Transverse colon (tissue), 3 donors: Measurements from ENCODE around the gene VAMP5.

Experiments
- CTCF ChIP-seq, 5 experiments: fragments of 200-600 bp in 3 of 5; fragments of 450-650 bp in 2 of 5; sonication (generic) in 3 of 5; IDR thresholded peaks; 1 replicate in 2 of 5; 2 replicates in 3 of 5; pipeline ENCODE4 v1.5.1; 2016 to 2017; ENCODE audit warnings: antibody characterized with exemption in 5 of 5, inconsistent platforms in 3 of 5, mild to moderate bottlenecking in 2 of 5, moderate library complexity in 1 of 5
- EP300 ChIP-seq: sonication (generic); formaldehyde crosslinking; IDR thresholded peaks from one replicate; pipeline ENCODE4 v1.6.1; 2017; ENCODE audit warnings: antibody characterized with exemption, low read depth
- POLR2A ChIP-seq: fragments of 450-650 bp; IDR thresholded peaks from one replicate; pipeline ENCODE4 v1.6.1; 2016; ENCODE audit warnings: antibody characterized with exemption, mild to moderate bottlenecking, moderate library complexity

- TF ChIP-seq CTCF (IDR thresholded peaks at IDR 0.05) (no peak), POLR2A (no peak), EP300 (no peak)
Observed at GRCh38 chr2:85541262-85541661, 43.0 kb upstream of the VAMP5 start.
